ENCODE results near the gene STMN3. TPM values are rescaled to one million over a fixed set of nuclear protein-coding genes. Genes with fewer than 3 reads are reported as not detected.

STMN3 gene
- total RNA-seq, 1 donor from 2014 or later: 14.7 TPM

DNA sequence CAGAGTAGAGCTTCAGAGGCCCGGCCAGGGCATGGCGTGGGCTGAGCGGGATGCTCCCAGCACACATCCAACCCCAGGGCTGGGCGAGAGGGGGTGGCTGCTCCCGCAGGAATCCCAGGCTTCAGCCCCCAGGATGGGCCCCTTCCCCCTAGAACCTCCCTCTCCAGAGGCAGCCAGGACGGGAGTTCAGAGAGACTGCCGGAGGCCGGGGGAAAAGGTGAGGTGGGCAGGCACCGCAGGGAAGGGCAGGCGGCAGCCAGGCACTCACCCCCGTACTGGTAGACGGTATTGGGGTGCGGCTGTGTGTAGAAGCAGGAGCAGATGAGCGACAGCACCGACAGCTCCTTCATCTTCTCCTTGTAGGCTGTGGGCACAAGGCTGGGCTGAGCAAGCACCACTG is 9.3 kb downstream of the STMN3 start:
- Histone ChIP-seq H3K27ac (no peak overlapping the region), H3K4me3 (no peak overlapping the region), H3K36me3 (no peaks in the 10 kb centered on the region), H3K9me3 (no peaks in the 10 kb centered on the region), H3K4me1 (peaks cover 13% of the 10 kb centered on the region), H3K27me3 (no peaks in the 10 kb centered on the region)
- intact Hi-C loops (cut with DNase I): no loop called here
- DNase-seq (ENCODE audit: extremely low spot score in 2 of 2): no peak
- TF ChIP-seq POLR2A (IDR thresholded peaks at IDR 0.05) (no peak), POLR2AphosphoS5 (IDR thresholded peaks at IDR 0.05; ENCODE audit: insufficient read depth in 1 of 2, low read depth in 1 of 2) (no peak)
- TF ChIP-seq, protein P1, sequence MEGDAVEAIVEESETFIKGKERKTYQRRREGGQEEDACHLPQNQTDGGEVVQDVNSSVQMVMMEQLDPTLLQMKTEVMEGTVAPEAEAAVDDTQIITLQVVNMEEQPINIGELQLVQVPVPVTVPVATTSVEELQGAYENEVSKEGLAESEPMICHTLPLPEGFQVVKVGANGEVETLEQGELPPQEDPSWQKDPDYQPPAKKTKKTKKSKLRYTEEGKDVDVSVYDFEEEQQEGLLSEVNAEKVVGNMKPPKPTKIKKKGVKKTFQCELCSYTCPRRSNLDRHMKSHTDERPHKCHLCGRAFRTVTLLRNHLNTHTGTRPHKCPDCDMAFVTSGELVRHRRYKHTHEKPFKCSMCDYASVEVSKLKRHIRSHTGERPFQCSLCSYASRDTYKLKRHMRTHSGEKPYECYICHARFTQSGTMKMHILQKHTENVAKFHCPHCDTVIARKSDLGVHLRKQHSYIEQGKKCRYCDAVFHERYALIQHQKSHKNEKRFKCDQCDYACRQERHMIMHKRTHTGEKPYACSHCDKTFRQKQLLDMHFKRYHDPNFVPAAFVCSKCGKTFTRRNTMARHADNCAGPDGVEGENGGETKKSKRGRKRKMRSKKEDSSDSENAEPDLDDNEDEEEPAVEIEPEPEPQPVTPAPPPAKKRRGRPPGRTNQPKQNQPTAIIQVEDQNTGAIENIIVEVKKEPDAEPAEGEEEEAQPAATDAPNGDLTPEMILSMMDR (IDR thresholded peaks at IDR 0.05): no peak

DNA sequence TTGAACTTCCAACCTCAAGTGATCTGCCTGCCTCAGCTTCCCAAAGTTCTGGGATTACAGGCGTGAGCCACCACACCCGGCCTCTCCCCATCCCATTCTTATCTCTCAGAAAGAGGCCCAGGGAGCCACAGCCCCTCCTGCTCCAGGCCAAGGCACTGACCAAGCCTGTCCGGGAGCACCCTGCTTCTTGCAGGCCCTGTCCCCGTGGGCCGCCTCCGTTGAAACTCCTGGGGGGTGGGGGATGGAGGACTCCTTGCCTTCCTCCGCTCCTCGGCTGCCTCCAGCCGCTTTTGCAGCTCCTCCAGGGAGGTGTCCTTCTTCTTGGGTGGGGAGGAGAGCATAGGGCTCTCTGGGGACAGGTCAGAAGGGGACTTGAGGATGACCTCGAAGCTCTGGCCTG is 9.7 kb downstream of the STMN3 start:
- Histone ChIP-seq H3K27ac (no peak overlapping the region), H3K9me3 (no peaks in the 10 kb centered on the region), H3K4me3 (no peak overlapping the region), H3K27me3 (no peaks in the 10 kb centered on the region), H3K36me3 (no peaks in the 10 kb centered on the region), H3K4me1 (peaks cover 13% of the 10 kb centered on the region)
- TF ChIP-seq POLR2AphosphoS5 (IDR thresholded peaks at IDR 0.05; ENCODE audit: insufficient read depth in 1 of 2, low read depth in 1 of 2) (no peak), POLR2A (IDR thresholded peaks at IDR 0.05) (no peak)
- TF ChIP-seq, protein P1 (IDR thresholded peaks at IDR 0.05): no peak
- no peak for DNase-seq (ENCODE audit: extremely low spot score in 2 of 2)
- intact Hi-C loops (cut with DNase I): no loop called here

DNA sequence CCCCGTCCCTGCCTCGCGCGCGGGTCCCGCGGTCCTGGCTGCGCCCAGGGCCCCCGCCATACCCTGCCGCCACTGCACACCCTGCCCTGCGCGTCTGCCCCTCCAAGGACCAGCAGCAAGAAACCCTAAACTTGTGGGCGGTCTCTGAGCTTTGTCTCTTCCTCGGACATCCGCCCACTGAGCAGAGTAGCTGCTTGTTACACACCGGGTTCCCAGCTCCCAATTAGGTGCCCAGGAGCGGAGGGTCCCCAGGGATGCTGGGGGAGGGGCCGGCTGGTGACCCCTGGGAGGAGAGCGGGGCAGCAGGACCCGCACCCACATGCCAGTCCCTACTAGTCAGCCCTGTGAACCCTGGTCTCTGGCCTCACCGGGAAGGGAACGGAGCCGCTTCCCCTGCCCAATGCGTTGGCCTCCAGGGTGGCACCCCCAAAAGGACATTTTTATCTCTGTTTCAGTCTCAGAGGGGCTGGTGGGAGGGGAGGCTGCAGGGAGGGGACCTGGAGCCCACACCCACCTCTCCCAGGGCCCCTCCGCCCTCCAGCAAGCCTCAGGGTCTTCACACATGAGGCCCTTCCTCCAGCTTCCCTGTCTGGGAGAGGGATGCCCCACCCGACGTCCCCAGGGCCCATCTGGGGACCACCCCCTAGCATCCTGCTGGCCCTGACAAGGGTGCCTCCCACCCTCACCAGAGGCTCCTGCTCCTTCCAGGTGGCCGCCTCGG is 10.5 kb downstream of the STMN3 start:
- intact Hi-C loops (cut with DNase I): no loop called here
- DNase-seq (ENCODE audit: extremely low spot score in 2 of 2): no peak
- H3K4me3 ChIP-seq: peak overlapping the region; percentile 44 to 57
- no peaks in the 10 kb centered on the region for H3K27me3 ChIP-seq
- peak overlapping the region; percentile 39 for H3K27ac ChIP-seq
- no peak for TF ChIP-seq POLR2A (IDR thresholded peaks at IDR 0.05)
- TF ChIP-seq, protein P1 (IDR thresholded peaks at IDR 0.05): no peak
- TF ChIP-seq POLR2AphosphoS5 (IDR thresholded peaks at IDR 0.05; ENCODE audit: insufficient read depth in 1 of 2, low read depth in 1 of 2): no peak
- H3K9me3 ChIP-seq: no peaks in the 10 kb centered on the region
- no peaks in the 10 kb centered on the region for H3K36me3 ChIP-seq
- H3K4me1 ChIP-seq: peaks cover 13% of the 10 kb centered on the region

DNA sequence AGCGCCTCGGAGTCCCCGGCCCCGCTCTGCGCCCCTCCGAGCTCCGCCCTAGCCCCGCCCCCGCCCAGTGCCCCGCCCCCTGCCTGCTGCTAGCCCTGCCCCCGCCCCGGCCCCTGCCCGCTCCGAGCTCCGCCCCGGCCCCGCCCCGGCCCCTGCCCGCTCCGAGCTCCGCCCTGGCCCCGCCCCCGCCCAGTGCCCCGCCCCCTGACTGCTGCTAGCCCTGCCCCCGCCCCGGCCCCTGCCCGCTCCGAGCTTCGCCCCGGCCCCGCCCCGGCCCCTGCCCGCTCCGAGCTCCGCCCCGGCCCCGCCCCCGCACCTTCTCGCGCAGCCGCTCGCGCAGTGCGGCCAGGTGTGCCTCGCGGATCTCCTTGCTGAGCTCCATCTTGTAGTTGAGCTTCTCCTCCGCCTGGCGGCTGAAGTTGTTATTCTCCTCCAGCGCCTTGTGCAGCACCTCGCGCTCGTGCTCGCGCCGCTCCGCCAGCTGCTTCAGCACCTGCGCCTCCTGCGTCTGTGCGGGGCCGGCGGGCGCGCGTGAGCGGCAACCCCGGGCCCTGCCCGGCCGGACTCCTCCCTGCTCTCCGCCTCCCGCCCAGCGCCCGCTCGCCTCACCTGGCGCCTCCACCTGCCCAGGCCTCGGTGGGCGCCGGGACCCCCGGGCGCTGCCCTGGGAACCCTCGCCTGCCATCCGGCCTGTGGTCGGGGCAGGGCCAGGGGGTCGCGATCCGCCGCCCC is 11.3 kb downstream of the STMN3 start:
- Histone ChIP-seq H3K36me3 (no peaks in the 10 kb centered on the region), H3K27me3 (no peaks in the 10 kb centered on the region), H3K9me3 (no peaks in the 10 kb centered on the region), H3K4me1 (peaks cover 13% of the 10 kb centered on the region), H3K4me3 (peak overlapping the region; percentile 57 to 70), H3K27ac (peak overlapping the region; percentile 86)
- intact Hi-C loops (cut with DNase I): no loop called here
- no peak for DNase-seq (ENCODE audit: extremely low spot score in 2 of 2)
- no peak for TF ChIP-seq POLR2A (IDR thresholded peaks at IDR 0.05)
- TF ChIP-seq, protein P1 (IDR thresholded peaks at IDR 0.05): peak in 1 of 3 experiments; percentile 50
- peak in 1 of 2 donors; percentile 10 for TF ChIP-seq POLR2AphosphoS5 (IDR thresholded peaks at IDR 0.05; ENCODE audit: insufficient read depth in 1 of 2, low read depth in 1 of 2)

All from vagina (tissue), 2 donors.